Measurements from ENCODE around the gene NR2F1.
"Not testable (repeated sequence)": the region's sequence is repeated elsewhere in the genome, so short reads cannot be mapped to it uniquely, and the experiment has no call there.

NR2F1 gene

GRCh38 chr5:93582677-93583438 is at the start of gene NR2F1:
Gene NR2F1, plus strand, starts transcription at chr5:93583222. Its CDS starts 1,802 bp downstream, at chr5:93585024.
- DNase-seq, result no peak

GRCh38 chr5:93545872-93546271 is 37.1 kb upstream of the NR2F1 start:
- DNase-seq, result no peak

DNA sequence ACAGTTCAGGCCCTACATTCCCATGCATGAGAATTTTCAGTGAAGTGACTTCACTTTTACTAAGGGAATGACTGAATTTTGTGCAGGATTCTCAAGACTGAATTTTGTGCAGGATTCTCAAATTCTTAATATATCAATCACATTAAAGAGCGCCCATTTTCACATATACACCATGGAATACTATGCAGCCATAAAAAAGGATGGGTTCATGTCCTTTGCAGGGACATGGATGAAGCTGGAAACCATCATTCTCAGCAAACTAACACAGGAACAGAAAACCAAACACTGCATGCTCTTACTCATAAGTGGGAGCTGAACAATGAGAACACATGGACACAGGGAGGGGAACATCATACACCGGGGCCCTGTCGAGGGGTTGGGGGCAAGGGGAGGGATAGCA is 33.4 kb upstream of the NR2F1 start:
- not testable (repeated sequence) for DNase-seq

DNA sequence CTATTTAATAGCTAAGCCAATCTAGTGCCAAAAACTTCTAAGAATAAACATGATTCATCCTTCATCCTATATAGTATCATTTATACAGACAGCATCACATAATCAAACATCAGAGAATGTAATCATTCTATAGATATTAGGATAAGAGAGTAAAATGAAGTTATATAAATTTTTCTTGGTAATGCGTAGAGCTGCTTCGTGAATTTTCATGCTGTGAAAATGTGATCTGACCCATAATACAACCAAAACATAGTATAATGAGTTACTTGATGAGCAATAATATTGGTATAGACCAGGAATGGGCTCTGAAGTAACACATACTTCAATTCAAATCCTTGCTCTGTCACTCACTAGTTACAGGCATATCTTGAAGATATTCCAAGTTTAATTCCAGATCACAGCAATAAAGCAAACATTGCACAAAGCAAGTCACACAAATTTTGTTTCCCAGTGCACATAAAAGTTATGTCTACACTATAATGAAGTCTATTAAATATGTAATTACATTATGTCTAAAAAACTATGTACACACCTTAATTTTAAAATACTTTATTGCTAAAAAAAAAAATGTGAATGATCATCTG is 25.9 kb upstream of the NR2F1 start:
- no peak for DNase-seq

DNA sequence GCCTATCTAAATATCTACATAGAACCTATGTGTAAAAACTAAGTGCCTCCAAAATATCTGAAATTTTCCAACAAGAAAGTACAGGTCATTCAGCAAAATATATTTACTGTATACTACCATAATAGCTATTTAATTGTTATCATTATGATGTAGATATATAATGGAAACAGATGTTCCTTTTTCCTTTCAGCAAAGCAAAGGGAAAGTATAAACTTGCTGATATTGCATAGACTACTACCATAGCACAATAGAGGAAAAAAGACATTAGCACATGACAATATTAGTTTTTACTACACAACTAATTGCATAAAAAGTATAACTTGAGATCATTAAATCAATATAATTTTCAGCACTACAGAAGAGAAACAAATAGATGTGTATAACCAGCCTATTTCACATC is 16.9 kb upstream of the NR2F1 start:
- no peak for DNase-seq

DNA sequence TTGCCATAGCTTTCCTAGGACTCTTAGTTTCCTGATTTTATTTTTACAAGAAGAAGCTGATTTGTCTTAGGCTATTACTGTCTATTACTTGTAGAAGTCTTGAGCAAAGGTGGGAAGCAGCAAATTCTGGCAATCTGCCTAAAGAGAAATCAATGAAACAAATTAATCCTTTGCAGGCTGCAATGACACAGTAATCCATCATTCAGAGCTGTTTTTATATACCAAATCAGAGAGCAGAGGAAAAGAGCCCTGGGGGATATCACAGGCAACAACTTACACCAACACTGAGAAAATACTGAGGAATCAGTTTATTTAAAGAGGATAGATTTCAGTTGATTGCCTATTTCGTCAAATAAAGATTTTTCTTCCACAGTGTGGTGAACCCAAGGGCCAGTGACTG is 15.6 kb upstream of the NR2F1 start:
- no peak for DNase-seq

DNA sequence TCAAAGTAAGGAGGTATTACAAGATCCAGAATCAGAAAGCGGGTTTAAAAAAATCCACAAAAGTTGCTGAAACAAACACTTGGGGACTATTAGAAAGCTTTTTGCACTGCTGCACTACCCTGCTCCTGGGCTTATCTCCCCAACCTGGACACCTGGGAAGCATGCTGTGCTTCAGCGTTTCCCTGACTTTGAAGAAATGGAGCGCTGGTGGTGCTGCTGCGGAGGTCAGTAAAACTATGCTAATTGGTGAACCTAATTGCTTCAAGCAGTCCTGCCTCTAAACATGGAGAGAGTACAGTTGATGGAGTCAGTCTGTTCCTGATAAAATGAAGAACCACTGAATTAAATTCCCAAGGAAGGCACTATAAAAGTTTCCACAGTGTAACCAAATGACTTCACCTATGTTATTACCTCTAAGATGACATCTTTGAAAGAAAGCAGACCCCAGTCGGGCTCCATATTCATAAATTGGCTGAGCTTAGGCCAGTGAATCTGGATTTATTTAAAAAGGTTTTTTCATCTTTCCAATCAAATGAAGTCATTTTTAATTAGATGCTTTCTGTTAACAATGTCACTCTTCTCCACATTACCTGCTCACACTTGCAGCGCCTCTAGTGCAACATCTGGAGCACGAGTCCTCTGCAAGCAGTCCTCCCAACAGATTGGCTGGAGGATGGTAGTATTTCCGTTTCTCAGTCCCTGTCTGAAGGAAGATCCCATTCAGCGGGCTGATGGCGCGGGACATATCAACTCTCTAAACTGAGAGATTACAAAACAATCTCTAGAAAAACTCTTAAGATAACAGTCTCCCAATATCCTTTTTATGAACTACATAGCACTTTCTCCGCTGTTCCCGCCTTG is 13.5 kb upstream of the NR2F1 start:
- DNase-seq, result no peak

DNA sequence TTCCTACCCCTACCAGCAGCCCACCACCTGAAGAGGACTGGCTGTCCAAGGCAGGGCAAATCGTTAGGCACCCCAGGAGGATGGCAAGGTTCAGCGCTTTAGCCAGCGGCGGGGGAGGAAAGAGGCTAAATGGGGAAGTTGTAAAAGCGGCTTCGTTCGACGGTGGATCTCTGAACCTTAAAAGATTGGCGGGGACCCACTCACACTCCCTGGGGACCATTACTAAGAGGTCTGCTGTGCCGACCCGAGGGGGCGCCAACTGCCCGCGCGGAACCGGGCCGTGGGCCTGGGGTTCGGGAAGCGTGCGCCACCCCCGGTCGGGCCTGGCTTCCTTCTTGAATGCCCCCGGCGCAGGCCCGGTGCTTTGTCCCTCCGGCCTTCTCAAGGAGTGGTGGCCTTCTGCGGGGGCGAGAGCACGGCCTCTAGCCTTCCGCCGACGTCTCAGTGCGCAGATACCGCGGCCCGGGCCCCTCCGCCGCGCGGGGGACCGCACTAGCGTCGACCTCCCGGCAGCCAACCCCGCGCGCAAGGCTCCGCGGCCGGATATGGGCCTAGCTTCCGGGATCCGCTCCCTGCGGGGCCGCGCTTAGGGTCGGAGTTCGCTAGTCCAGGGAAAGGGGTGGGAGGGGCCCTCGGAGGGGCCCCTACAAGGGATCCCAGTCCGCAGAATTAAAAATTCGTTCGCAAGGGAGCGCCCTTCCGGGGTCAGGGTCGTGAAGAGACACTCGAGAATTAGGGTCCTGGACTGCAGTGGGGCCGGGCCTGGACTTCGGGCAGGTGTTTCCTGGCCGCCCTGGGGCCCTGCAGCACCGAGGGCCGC is 12.5 kb upstream of the NR2F1 start:
- no peak for DNase-seq

GRCh38 chr5:93571114-93571949 is 11.7 kb upstream of the NR2F1 start:
- DNase-seq, result no peak

DNA sequence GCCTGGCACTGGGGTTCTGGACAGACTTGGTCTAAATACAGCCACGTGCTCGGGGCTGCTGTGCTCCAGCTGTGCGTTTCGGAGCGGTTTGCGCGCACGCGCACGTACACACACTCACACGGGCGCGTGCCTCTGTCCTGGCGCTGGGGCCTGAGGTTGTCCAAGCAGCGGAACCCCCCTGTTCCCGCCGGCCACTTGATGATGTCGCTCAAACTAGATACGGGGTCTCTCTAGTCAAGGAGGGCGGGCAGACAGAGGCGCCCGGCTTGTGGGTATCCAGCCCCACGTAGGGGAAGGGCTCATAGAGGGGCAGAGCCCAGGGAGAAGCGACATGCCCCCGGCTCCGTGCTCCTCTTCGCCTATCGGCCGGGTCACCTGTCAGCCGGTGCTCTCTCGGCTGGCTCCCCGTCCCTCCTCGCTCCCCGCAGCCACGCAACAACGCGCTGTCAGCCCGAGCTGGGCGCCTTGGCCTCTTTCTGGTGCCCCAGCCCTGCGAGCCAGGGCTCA is 10.9 kb upstream of the NR2F1 start:
- DNase-seq, result no peak

DNA sequence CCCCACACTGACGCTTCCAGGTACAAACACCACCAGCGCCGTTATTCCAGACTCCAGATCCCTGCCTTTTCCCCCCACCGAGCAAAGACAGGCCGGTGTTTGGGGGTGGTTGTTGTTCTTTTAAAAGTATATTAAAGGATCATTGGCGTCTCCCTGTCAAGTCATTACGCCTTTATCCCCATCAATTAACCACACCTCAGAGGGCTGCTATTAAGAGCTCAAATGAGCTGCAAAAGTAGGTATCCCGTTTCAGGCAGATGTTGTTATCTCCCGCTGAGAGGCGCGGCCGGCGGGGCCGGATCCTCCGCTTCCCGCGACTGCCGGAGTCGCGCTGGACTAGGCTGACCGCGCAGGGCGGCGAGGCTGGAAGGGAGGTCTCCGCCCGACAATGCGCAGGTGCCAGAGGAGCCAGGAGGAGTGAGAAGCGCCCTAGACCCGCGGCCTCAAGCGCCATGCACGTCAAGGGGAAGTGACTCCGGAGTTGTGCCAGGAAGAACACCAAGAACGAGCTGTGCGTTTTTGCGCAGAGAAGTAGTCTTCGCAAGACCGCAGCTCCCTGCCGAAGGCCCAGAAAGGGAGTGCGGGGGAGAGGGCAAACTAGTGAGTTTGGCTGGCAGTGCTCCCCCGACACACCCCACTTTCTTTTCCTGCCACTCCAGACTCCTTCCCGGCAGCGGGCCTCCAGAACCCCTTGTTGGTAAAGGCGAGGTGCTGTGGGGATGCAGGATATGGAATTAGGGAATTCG is 10.2 kb upstream of the NR2F1 start:
- no peak for DNase-seq

DNA sequence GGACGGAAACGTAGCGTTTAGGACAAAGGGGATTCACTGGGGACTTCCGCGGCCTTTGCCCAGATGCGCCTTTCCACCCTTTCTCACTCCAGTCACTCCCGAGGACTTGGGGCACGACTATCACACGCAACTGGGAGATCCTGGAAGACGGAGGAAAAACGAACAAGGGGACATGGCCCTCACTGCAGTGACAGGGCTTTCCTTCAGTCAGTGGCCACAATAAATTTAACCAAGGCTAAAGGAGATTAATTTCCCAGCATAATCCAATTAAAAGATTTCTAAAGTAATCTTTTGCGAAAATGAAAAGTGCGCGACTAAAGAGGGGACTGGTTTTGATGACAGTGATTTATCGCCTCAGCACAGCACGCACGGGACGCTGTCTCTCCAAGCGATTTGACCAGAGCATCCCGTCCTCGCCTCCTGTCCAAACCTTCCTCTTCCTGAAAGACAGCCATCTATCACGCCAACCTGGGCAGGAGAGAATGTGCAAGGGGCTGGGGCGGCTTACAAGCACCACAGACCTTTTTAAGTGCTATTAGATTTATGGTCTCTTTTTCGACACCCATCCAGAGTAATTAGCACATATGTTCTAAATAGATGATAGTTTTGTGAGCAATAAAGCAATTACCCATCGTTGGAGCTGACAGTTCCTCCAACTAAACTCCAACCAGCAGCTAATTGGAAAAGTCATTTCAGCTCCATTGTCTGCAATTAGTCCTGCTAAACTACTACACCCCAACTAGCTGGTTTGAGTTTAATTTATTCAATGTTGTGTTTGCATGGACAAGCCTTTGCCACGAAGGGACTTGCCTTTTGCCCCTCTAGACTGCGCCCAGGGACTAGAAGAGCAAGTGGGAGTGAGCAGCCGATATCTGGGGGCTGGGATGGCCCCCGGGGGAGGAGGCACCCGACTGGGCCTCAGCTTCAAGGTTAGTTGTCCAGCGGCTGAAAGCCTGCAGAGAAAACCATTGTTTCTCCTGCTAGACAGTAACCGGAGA is 9.4 kb upstream of the NR2F1 start:
- DNase-seq, result no peak

DNA sequence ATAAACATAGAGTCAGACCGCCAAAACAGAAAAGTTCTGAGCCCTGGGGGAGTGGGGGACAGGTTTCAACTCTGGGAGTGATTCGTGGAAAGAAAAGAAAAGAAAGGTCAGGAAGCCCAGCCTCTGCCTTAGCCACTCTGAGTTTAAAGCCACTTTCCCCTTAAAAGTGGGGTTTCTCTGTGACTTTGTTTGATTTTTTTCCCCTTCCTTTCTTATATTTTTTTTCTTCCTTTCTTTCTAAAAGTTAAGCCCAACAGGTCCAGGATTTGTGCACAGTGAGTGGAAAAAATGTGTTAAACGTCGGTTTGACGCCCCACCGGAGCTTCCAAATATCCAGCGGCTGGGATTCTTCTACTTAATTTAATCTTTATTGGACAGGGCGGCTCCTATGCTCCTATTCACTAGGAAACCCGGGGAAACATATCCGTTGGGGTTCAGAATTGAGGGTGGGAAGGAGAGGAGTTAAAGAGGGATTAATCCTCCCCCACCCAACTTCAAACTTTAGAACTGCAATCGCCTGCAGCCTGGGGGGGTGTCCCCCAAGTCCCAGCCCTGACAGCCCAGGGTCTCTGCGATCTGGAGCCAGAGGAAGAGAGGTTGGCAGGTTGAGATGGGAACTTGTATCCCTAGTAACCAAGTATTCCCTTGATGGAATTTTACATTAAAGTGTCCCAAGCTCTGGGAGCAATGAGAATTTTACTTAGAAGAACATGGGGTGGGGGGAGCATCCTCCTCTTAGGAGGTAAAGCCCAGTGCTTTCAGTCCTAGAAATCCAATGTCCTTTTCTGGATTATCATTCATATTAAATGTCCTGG is 8.3 kb upstream of the NR2F1 start:
- no peak for DNase-seq

GRCh38 chr5:93575461-93576414 is 7.3 kb upstream of the NR2F1 start:
- DNase-seq, result no peak

DNA sequence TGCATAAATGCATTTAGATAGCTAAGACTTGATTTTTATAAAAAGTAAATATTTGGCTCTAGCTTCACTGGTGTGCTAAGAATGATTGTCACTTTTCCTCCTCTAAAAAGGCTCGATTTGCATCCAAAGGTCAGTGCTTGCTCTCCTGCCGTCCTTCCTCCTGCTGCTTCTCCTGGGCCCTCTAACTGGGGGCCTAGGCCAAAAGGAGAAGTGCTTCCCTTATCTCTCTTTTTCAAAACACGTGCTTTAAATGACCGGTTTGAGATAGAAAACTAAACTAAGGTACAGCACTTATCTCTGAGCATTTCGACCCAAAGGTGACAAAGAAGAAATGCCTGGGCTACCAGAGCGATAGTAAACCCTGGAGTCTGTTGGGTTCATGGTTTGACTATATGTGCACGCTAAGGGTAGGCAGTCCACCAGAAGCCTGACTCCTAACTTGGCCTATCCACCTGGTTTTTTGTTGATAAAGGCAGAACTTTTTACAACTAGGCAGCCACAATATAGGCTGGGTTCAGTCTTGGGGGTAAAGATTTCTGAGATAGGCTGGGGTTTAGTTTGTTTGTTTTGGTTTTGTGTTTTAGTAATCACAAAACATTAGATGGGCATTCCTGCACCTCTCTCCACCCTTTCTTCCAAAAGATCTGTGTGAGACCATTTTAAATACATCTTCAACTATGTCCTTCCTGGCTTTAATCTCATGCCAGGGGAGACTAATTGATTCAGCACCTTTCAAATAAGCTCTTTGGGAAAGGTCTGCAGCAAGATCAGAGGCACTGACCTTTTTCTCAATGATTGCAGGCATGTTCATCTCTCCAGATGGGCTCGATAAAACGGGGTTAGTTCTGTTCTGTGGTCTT is 5.8 kb upstream of the NR2F1 start:
- DNase-seq, result no peak
